OCI-LY1 (cell line): ENCODE data around the gene VPS52.
A peak's percentile ranks its signal among the peaks of the same experiment; 100 is the strongest.

Experiments
- H2AFZ ChIP-seq: fragments of 200-600 bp; sonication (generic), shearing (Covaris generic); 2 replicates; pipeline ENCODE4 v1.6.0; 2014; ENCODE audit warnings: antibody characterized with exemption, mild to moderate bottlenecking, low read length
- H3F3A ChIP-seq: fragments of 200-600 bp; sonication (generic), shearing (Covaris generic); 2 replicates; pipeline ENCODE4 v1.6.0; 2014; ENCODE audit warnings: mild to moderate bottlenecking, antibody characterized with exemption, low read length, moderate library complexity; ENCODE audit not compliant: insufficient read depth
- H3K27ac ChIP-seq: fragments of 200-600 bp; sonication (generic); 2 replicates; pipeline ENCODE4 v1.5.1; 2014; ENCODE audit warnings: low read length, mixed run types, mild to moderate bottlenecking, low read depth; ENCODE audit not compliant: poor library complexity, severe bottlenecking
- H3K27me3 ChIP-seq: fragments of 200-600 bp; sonication (generic); 2 replicates; pipeline ENCODE4 v1.6.0; 2014; ENCODE audit warnings: antibody characterized with exemption, mild to moderate bottlenecking, low read length, moderate library complexity; ENCODE audit not compliant: insufficient read depth
- H3K36me3 ChIP-seq: fragments of 200-600 bp; sonication (generic); 2 replicates; pipeline ENCODE4 v1.6.1; 2014; ENCODE audit warnings: mild to moderate bottlenecking, antibody characterized with exemption, low read length, moderate library complexity, mixed read lengths; ENCODE audit not compliant: insufficient read depth
- H3K4me1 ChIP-seq: fragments of 200-600 bp; sonication (generic); 2 replicates; pipeline ENCODE4 v1.5.1; 2014; ENCODE audit warnings: mild to moderate bottlenecking, low read length, moderate library complexity; ENCODE audit not compliant: insufficient read depth, severe bottlenecking
- H3K4me2 ChIP-seq: fragments of 200-600 bp; sonication (generic), shearing (Covaris generic); 2 replicates; pipeline ENCODE4 v1.6.1; 2014; ENCODE audit warnings: low read length
- H3K4me3 ChIP-seq: fragments of 200-600 bp; sonication (generic); 2 replicates; pipeline ENCODE4 v1.5.1; 2014; ENCODE audit warnings: low read length, low read depth, mild to moderate bottlenecking, mixed read lengths; ENCODE audit not compliant: poor library complexity, severe bottlenecking
- H3K79me2 ChIP-seq: fragments of 200-600 bp; shearing (Covaris generic); 2 replicates; pipeline ENCODE4 v1.6.1; 2016; ENCODE audit warnings: mixed run types, low read length, mixed read lengths; ENCODE audit not compliant: insufficient read depth
- H3K9ac ChIP-seq: fragments of 200-600 bp; sonication (generic), shearing (Covaris generic); 2 replicates; pipeline ENCODE4 v1.6.1; 2014; ENCODE audit warnings: mild to moderate bottlenecking, low read length, mixed read lengths
- H3K9me2 ChIP-seq: fragments of 200-600 bp; sonication (generic), shearing (Covaris generic); 2 replicates; pipeline ENCODE4 v1.6.1; 2014; ENCODE audit warnings: low read depth, mild to moderate bottlenecking, low read length, mixed read lengths
- H3K9me3 ChIP-seq: fragments of 200-600 bp; shearing (Covaris generic); 2 replicates; pipeline ENCODE4 v1.6.1; 2014; ENCODE audit warnings: low read length, mixed read lengths
- H4K20me1 ChIP-seq: fragments of 200-600 bp; sonication (generic), shearing (Covaris generic); 2 replicates; pipeline ENCODE4 v1.6.0; 2016; ENCODE audit warnings: mild to moderate bottlenecking, low read length; ENCODE audit not compliant: insufficient read depth
- EZH2 ChIP-seq: fragments of 200-600 bp; sonication (generic), shearing (Covaris generic); IDR thresholded peaks from 2 replicates; pipeline ENCODE4 v1.8.0; 2017; ENCODE audit warnings: borderline replicate concordance, mixed run types, mild to moderate bottlenecking, antibody characterized with exemption, low read length, moderate library complexity, mixed read lengths
- TF ChIP-seq, protein P1 (sequence below): fragments of 200-600 bp; sonication (generic), shearing (Covaris generic); IDR thresholded peaks from 2 replicates; pipeline ENCODE4 v1.5.1; 2017; ENCODE audit warnings: mild to moderate bottlenecking, antibody characterized with exemption, low read length, moderate library complexity, mixed read lengths

Gene VPS52

GRCh38 chr6:33207552-33208090 is 64.1 kb downstream of the VPS52 start:
- no peaks in the 10 kb centered on the region for H3K9me2 ChIP-seq
- no peaks in the 10 kb centered on the region for H3K79me2 ChIP-seq
- peaks cover 30% of the 10 kb centered on the region for H3K36me3 ChIP-seq
- H3K4me3 ChIP-seq, result peak overlapping the region; percentile 87
- no peak for TF ChIP-seq EZH2
- TF ChIP-seq, protein P1, sequence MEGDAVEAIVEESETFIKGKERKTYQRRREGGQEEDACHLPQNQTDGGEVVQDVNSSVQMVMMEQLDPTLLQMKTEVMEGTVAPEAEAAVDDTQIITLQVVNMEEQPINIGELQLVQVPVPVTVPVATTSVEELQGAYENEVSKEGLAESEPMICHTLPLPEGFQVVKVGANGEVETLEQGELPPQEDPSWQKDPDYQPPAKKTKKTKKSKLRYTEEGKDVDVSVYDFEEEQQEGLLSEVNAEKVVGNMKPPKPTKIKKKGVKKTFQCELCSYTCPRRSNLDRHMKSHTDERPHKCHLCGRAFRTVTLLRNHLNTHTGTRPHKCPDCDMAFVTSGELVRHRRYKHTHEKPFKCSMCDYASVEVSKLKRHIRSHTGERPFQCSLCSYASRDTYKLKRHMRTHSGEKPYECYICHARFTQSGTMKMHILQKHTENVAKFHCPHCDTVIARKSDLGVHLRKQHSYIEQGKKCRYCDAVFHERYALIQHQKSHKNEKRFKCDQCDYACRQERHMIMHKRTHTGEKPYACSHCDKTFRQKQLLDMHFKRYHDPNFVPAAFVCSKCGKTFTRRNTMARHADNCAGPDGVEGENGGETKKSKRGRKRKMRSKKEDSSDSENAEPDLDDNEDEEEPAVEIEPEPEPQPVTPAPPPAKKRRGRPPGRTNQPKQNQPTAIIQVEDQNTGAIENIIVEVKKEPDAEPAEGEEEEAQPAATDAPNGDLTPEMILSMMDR, result no peak
- H3K27ac ChIP-seq, result peak overlapping the region; percentile 1
- H3F3A ChIP-seq, result 0 out of 2 replicates have a peak, but pooled peaks cover 4% of the 10 kb centered on the region
- H3K9me3 ChIP-seq, result no peaks in the 10 kb centered on the region
- peaks cover 34% of the 10 kb centered on the region for H3K4me1 ChIP-seq
- H3K4me2 ChIP-seq, result peak overlapping the region; percentile 82
- H3K9ac ChIP-seq, result peak overlapping the region; percentile 95
- H3K27me3 ChIP-seq, result no peaks in the 10 kb centered on the region
- H2AFZ ChIP-seq, result no peak overlapping the region; the same call in 1 of the 2 replicates
- H4K20me1 ChIP-seq, result no peaks in the 10 kb centered on the region

DNA sequence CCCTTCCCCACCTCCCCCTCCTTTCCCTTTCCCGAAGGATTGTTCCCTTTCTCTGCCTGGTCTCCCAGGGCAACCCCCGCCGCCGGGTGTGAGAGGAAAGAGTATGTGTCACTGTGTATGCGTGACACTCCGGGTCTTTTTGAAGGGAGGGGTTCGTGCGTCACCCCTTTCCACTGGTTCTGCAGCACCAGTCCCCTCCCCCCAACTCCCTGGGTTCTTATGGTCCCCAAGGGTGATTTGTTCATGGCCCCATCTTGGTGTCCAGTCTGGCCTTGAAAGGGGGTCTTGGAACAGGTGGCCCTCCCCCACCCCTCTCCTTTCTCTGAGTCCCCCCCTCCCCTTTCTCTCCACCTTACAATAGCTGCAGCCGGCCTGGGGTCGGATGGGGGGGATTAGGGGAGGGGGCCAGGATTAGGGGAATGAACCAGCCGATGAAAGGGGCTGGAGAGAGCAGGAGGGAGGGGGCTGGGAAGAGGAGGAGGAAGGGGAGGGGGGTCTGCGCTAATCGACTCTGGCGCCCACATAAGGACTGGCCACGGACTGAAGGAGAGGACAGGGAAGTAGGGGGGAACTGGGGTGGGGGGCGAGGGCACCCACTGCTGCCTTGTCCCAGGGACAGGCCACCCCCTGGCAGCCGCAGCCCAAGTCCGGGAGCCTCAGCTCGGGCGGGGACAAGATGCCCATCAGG is 64.7 kb downstream of the VPS52 start:
- Histone ChIP-seq H3K9ac (peak overlapping the region; percentile 95; the same call in 1 of the 2 replicates), H4K20me1 (no peaks in the 10 kb centered on the region), H3K4me2 (peak overlapping the region; percentile 82), H3K9me2 (no peaks in the 10 kb centered on the region), H3K9me3 (no peaks in the 10 kb centered on the region), H3K79me2 (no peaks in the 10 kb centered on the region), H3K36me3 (peaks cover 36% of the 10 kb centered on the region), H3K4me1 (peaks cover 36% of the 10 kb centered on the region), H3K27me3 (no peaks in the 10 kb centered on the region), H3K4me3 (peak overlapping the region; percentile 87), H2AFZ (no peak overlapping the region), H3K27ac (no peak overlapping the region), H3F3A (0 out of 2 replicates have a peak, but pooled peaks cover 4% of the 10 kb centered on the region)
- TF ChIP-seq, protein P1, result no peak
- no peak for TF ChIP-seq EZH2

GRCh38 chr6:33206027-33206863 is 65.4 kb downstream of the VPS52 start:
- H3K36me3 ChIP-seq, result peaks cover 38% of the 10 kb centered on the region; the same call in 1 of the 2 replicates
- H3K27ac ChIP-seq, result no peak overlapping the region
- no peaks in the 10 kb centered on the region for H4K20me1 ChIP-seq
- H3K9me3 ChIP-seq, result no peaks in the 10 kb centered on the region
- H3K79me2 ChIP-seq, result no peaks in the 10 kb centered on the region
- 0 out of 2 replicates have a peak, but pooled peaks cover 4% of the 10 kb centered on the region for H3F3A ChIP-seq
- H3K9ac ChIP-seq, result no peak overlapping the region; the same call in 1 of the 2 replicates
- TF ChIP-seq, protein P1, result no peak
- TF ChIP-seq EZH2, result no peak
- H3K4me2 ChIP-seq, result no peak overlapping the region
- H2AFZ ChIP-seq, result no peak overlapping the region
- no peak overlapping the region for H3K4me3 ChIP-seq
- H3K4me1 ChIP-seq, result peaks cover 44% of the 10 kb centered on the region
- H3K27me3 ChIP-seq, result no peaks in the 10 kb centered on the region
- H3K9me2 ChIP-seq, result no peaks in the 10 kb centered on the region
